ENCODE data around the gene CDH26. TPM values are rescaled to one million over a fixed set of nuclear protein-coding genes. Genes with fewer than 3 reads are reported as not detected.

The CDH26 gene
- polyA plus RNA-seq, 4 donors = 0.72 to 1.6 (median 1.1) TPM

- Histone ChIP-seq H3K4me1 (ENCODE audit: control insufficient read depth in 3 of 3, insufficient read depth in 2 of 3, low read depth in 1 of 3, low read length in 2 of 3) (no peaks in the 10 kb centered on the region), H3K9me3 (ENCODE audit: control insufficient read depth in 2 of 2, insufficient read depth in 1 of 2, low read depth in 1 of 2, low read length in 1 of 2) (no peaks in the 10 kb centered on the region), H3K27me3 (ENCODE audit: control insufficient read depth in 3 of 3, insufficient read depth in 3 of 3, low read length in 3 of 3) (no peaks in the 10 kb centered on the region), H3K4me3 (ENCODE audit: low read depth in 1 of 3, low read length in 3 of 3) (no peak overlapping the region), H3K36me3 (ENCODE audit: control insufficient read depth in 3 of 3, insufficient read depth in 2 of 3, low read depth in 1 of 3, low read length in 3 of 3) (no peaks in the 10 kb centered on the region), H3K27ac (ENCODE audit: low read depth in 1 of 3, low read length in 2 of 3) (no peak overlapping the region)
- 93 to 98% (median 96%) methylated on average over 9 of the region's 9 CpGs for WGBS, 3 donors
- DNase-seq = no peak
- FAIRE-seq = no peak
These were observed 24.9 kb downstream of the CDH26 start for GRCh38 chr20:59983076-59983475.

GRCh38 chr20:59984541-59984940 lies 26.3 kb downstream of the CDH26 start:
- H3K4me3 ChIP-seq (ENCODE audit: low read depth in 1 of 3, low read length in 3 of 3) = no peak overlapping the region
- WGBS, 3 donors = 68 to 89% (median 78%) methylated on average over 4 of the region's 4 CpGs
- FAIRE-seq (no peak), DNase-seq (no peak)
- no peak overlapping the region for H3K27ac ChIP-seq (ENCODE audit: low read depth in 1 of 3, low read length in 2 of 3)
- no peaks in the 10 kb centered on the region for H3K4me1 ChIP-seq (ENCODE audit: control insufficient read depth in 3 of 3, insufficient read depth in 2 of 3, low read depth in 1 of 3, low read length in 2 of 3)
- H3K36me3 ChIP-seq (ENCODE audit: control insufficient read depth in 3 of 3, insufficient read depth in 2 of 3, low read depth in 1 of 3, low read length in 3 of 3) = no peaks in the 10 kb centered on the region
- no peaks in the 10 kb centered on the region for H3K9me3 ChIP-seq (ENCODE audit: control insufficient read depth in 2 of 2, insufficient read depth in 1 of 2, low read depth in 1 of 2, low read length in 1 of 2)
- H3K27me3 ChIP-seq (ENCODE audit: control insufficient read depth in 3 of 3, insufficient read depth in 3 of 3, low read length in 3 of 3) = no peaks in the 10 kb centered on the region

GRCh38 chr20:59985164-59985563 lies 26.9 kb downstream of the CDH26 start:
- H3K27me3 ChIP-seq (ENCODE audit: control insufficient read depth in 3 of 3, insufficient read depth in 3 of 3, low read length in 3 of 3) = no peaks in the 10 kb centered on the region
- DNase-seq (no peak), FAIRE-seq (no peak)
- no peak overlapping the region for H3K4me3 ChIP-seq (ENCODE audit: low read depth in 1 of 3, low read length in 3 of 3)
- H3K9me3 ChIP-seq (ENCODE audit: control insufficient read depth in 2 of 2, insufficient read depth in 1 of 2, low read depth in 1 of 2, low read length in 1 of 2) = no peaks in the 10 kb centered on the region
- H3K27ac ChIP-seq (ENCODE audit: low read depth in 1 of 3, low read length in 2 of 3) = no peak overlapping the region
- no peaks in the 10 kb centered on the region for H3K4me1 ChIP-seq (ENCODE audit: control insufficient read depth in 3 of 3, insufficient read depth in 2 of 3, low read depth in 1 of 3, low read length in 2 of 3)
- WGBS, 3 donors = 86 to 87% (median 87%) methylated on average over 8 of the region's 8 CpGs
- no peaks in the 10 kb centered on the region for H3K36me3 ChIP-seq (ENCODE audit: control insufficient read depth in 3 of 3, insufficient read depth in 2 of 3, low read depth in 1 of 3, low read length in 3 of 3)

- no peak overlapping the region for H3K4me3 ChIP-seq (ENCODE audit: low read depth in 1 of 3, low read length in 3 of 3)
- no peak for DNase-seq
- 88 to 95% (median 92%) methylated on average over 3 of the region's 3 CpGs for WGBS, 3 donors
- FAIRE-seq = no peak
- H3K27ac ChIP-seq (ENCODE audit: low read depth in 1 of 3, low read length in 2 of 3) = no peak overlapping the region
- no peaks in the 10 kb centered on the region for H3K9me3 ChIP-seq (ENCODE audit: control insufficient read depth in 2 of 2, insufficient read depth in 1 of 2, low read depth in 1 of 2, low read length in 1 of 2)
- no peaks in the 10 kb centered on the region for H3K36me3 ChIP-seq (ENCODE audit: control insufficient read depth in 3 of 3, insufficient read depth in 2 of 3, low read depth in 1 of 3, low read length in 3 of 3)
- no peaks in the 10 kb centered on the region for H3K27me3 ChIP-seq (ENCODE audit: control insufficient read depth in 3 of 3, insufficient read depth in 3 of 3, low read length in 3 of 3)
- no peaks in the 10 kb centered on the region for H3K4me1 ChIP-seq (ENCODE audit: control insufficient read depth in 3 of 3, insufficient read depth in 2 of 3, low read depth in 1 of 3, low read length in 2 of 3)
These were observed 27.6 kb downstream of the CDH26 start for GRCh38 chr20:59985864-59986263.

GRCh38 chr20:59987135-59987534 lies 28.9 kb downstream of the CDH26 start:
- H3K4me3 ChIP-seq (ENCODE audit: low read depth in 1 of 3, low read length in 3 of 3) = no peak overlapping the region
- DNase-seq (no peak), FAIRE-seq (no peak)
- no peaks in the 10 kb centered on the region for H3K36me3 ChIP-seq (ENCODE audit: control insufficient read depth in 3 of 3, insufficient read depth in 2 of 3, low read depth in 1 of 3, low read length in 3 of 3)
- no peaks in the 10 kb centered on the region for H3K4me1 ChIP-seq (ENCODE audit: control insufficient read depth in 3 of 3, insufficient read depth in 2 of 3, low read depth in 1 of 3, low read length in 2 of 3)
- 89 to 91% (median 91%) methylated on average over 7 of the region's 7 CpGs for WGBS, 3 donors
- no peaks in the 10 kb centered on the region for H3K27me3 ChIP-seq (ENCODE audit: control insufficient read depth in 3 of 3, insufficient read depth in 3 of 3, low read length in 3 of 3)
- H3K27ac ChIP-seq (ENCODE audit: low read depth in 1 of 3, low read length in 2 of 3) = no peak overlapping the region
- H3K9me3 ChIP-seq (ENCODE audit: control insufficient read depth in 2 of 2, insufficient read depth in 1 of 2, low read depth in 1 of 2, low read length in 1 of 2) = no peaks in the 10 kb centered on the region

- WGBS, 3 donors = 60 to 78% (median 69%) methylated on average over 5 of the region's 5 CpGs
- no peaks in the 10 kb centered on the region for H3K4me1 ChIP-seq (ENCODE audit: control insufficient read depth in 3 of 3, insufficient read depth in 2 of 3, low read depth in 1 of 3, low read length in 2 of 3)
- no peaks in the 10 kb centered on the region for H3K9me3 ChIP-seq (ENCODE audit: control insufficient read depth in 2 of 2, insufficient read depth in 1 of 2, low read depth in 1 of 2, low read length in 1 of 2)
- peak in 1 of 2 donors; percentile 27 for DNase-seq
- H3K27ac ChIP-seq (ENCODE audit: low read depth in 1 of 3, low read length in 2 of 3) = no peak overlapping the region
- no peaks in the 10 kb centered on the region for H3K36me3 ChIP-seq (ENCODE audit: control insufficient read depth in 3 of 3, insufficient read depth in 2 of 3, low read depth in 1 of 3, low read length in 3 of 3)
- FAIRE-seq = no peak
- no peaks in the 10 kb centered on the region for H3K27me3 ChIP-seq (ENCODE audit: control insufficient read depth in 3 of 3, insufficient read depth in 3 of 3, low read length in 3 of 3)
- no peak overlapping the region for H3K4me3 ChIP-seq (ENCODE audit: low read depth in 1 of 3, low read length in 3 of 3)
These were observed 29.9 kb downstream of the CDH26 start for GRCh38 chr20:59988141-59988540.

GRCh38 chr20:59992526-59993084 lies 34.4 kb downstream of the CDH26 start:
- 59 to 74% (median 70%) methylated on average over 4 of the region's 4 CpGs for WGBS, 3 donors
- H3K36me3 ChIP-seq (ENCODE audit: control insufficient read depth in 3 of 3, insufficient read depth in 2 of 3, low read depth in 1 of 3, low read length in 3 of 3) = no peaks in the 10 kb centered on the region
- H3K4me3 ChIP-seq (ENCODE audit: low read depth in 1 of 3, low read length in 3 of 3) = no peak overlapping the region
- H3K27me3 ChIP-seq (ENCODE audit: control insufficient read depth in 3 of 3, insufficient read depth in 3 of 3, low read length in 3 of 3) = no peaks in the 10 kb centered on the region
- no peak for FAIRE-seq
- no peak for DNase-seq
- no peaks in the 10 kb centered on the region for H3K9me3 ChIP-seq (ENCODE audit: control insufficient read depth in 2 of 2, insufficient read depth in 1 of 2, low read depth in 1 of 2, low read length in 1 of 2)
- H3K4me1 ChIP-seq (ENCODE audit: control insufficient read depth in 3 of 3, insufficient read depth in 2 of 3, low read depth in 1 of 3, low read length in 2 of 3) = no peaks in the 10 kb centered on the region
- H3K27ac ChIP-seq (ENCODE audit: low read depth in 1 of 3, low read length in 2 of 3) = no peak overlapping the region

- no peak overlapping the region for H3K4me3 ChIP-seq (ENCODE audit: low read depth in 1 of 3, low read length in 3 of 3)
- WGBS, 3 donors = 39 to 71% (median 65%) methylated on average over 18 of the region's 18 CpGs
- no peaks in the 10 kb centered on the region for H3K36me3 ChIP-seq (ENCODE audit: control insufficient read depth in 3 of 3, insufficient read depth in 2 of 3, low read depth in 1 of 3, low read length in 3 of 3)
- H3K27ac ChIP-seq (ENCODE audit: low read depth in 1 of 3, low read length in 2 of 3) = no peak overlapping the region
- DNase-seq = no peak
- H3K4me1 ChIP-seq (ENCODE audit: control insufficient read depth in 3 of 3, insufficient read depth in 2 of 3, low read depth in 1 of 3, low read length in 2 of 3) = no peaks in the 10 kb centered on the region
- FAIRE-seq = no peak
- H3K27me3 ChIP-seq (ENCODE audit: control insufficient read depth in 3 of 3, insufficient read depth in 3 of 3, low read length in 3 of 3) = no peaks in the 10 kb centered on the region
- no peaks in the 10 kb centered on the region for H3K9me3 ChIP-seq (ENCODE audit: control insufficient read depth in 2 of 2, insufficient read depth in 1 of 2, low read depth in 1 of 2, low read length in 1 of 2)
These were observed 35.7 kb downstream of the CDH26 start for GRCh38 chr20:59993736-59994430.

- H3K27me3 ChIP-seq (ENCODE audit: control insufficient read depth in 3 of 3, insufficient read depth in 3 of 3, low read length in 3 of 3) = no peaks in the 10 kb centered on the region
- 61 to 63% (median 61%) methylated on average over 5 of the region's 5 CpGs for WGBS, 3 donors
- H3K4me3 ChIP-seq (ENCODE audit: low read depth in 1 of 3, low read length in 3 of 3) = no peak overlapping the region
- no peaks in the 10 kb centered on the region for H3K4me1 ChIP-seq (ENCODE audit: control insufficient read depth in 3 of 3, insufficient read depth in 2 of 3, low read depth in 1 of 3, low read length in 2 of 3)
- no peak for FAIRE-seq
- no peaks in the 10 kb centered on the region for H3K9me3 ChIP-seq (ENCODE audit: control insufficient read depth in 2 of 2, insufficient read depth in 1 of 2, low read depth in 1 of 2, low read length in 1 of 2)
- H3K27ac ChIP-seq (ENCODE audit: low read depth in 1 of 3, low read length in 2 of 3) = no peak overlapping the region
- no peaks in the 10 kb centered on the region for H3K36me3 ChIP-seq (ENCODE audit: control insufficient read depth in 3 of 3, insufficient read depth in 2 of 3, low read depth in 1 of 3, low read length in 3 of 3)
- peak in 1 of 2 donors; percentile 9 for DNase-seq
These were observed 36.5 kb downstream of the CDH26 start for GRCh38 chr20:59994697-59995122.
